ENCODE measurements around the gene SLC22A15.

GRCh38 chr1:115978292-115978941, 2.1 kb downstream of the SLC22A15 start:
- TF ChIP-seq EZH2 (IDR thresholded peaks at IDR 0.05; ENCODE audit: borderline replicate concordance, low read length) (no peak), CTCF (conservative IDR thresholded peaks at IDR 0.05 in 1 of 2, IDR thresholded peaks at IDR 0.05 in 1 of 2; ENCODE audit: extremely low read depth in 1 of 2, insufficient read depth in 1 of 2, low read depth in 1 of 2, low read length in 2 of 2) (no peak)
